Gastrocnemius medialis (tissue), 4 donors: ENCODE results near the gene PPP1R8. TPM values are rescaled to one million over a fixed set of nuclear protein-coding genes. Genes with fewer than 3 reads are reported as not detected.

Experiments used
- ATAC-seq, 2 donors: fragments of 150-250 bp; one replicate each; pipeline ENCODE4 v1.9.1; 2016
- DNase-seq, 2 donors: peaks; one replicate each; pipeline ENCODE4 v3.0.0-alpha.2; 2019
- H3K27ac ChIP-seq, 4 donors: fragments of 200-600 bp; sonication (generic); 1 replicate in 1 of 4; 2 replicates in 3 of 4; pipeline ENCODE4 v1.5.1; 2016 to 2018; ENCODE audit warnings: mild to moderate bottlenecking in 2 of 4, moderate library complexity in 1 of 4
- H3K27me3 ChIP-seq, 3 donors: fragments of 200-600 bp; sonication (generic) in 2 of 3; 1 replicate in 1 of 3; 2 replicates in 2 of 3; pipeline versions ENCODE4 v1.5.1 to v1.6.0; 2016 to 2019; ENCODE audit warnings: mild to moderate bottlenecking in 1 of 3, moderate library complexity in 1 of 3
- H3K36me3 ChIP-seq, 2 donors: fragments of 200-600 bp; sonication (generic) in 1 of 2; one replicate each; pipeline ENCODE4 v1.5.1; 2017 to 2018
- H3K4me1 ChIP-seq, 2 donors: fragments of 200-600 bp; sonication (generic) in 1 of 2; one replicate each; pipeline ENCODE4 v1.5.1; 2016 to 2017; ENCODE audit warnings: mild to moderate bottlenecking in 2 of 2
- H3K4me3 ChIP-seq, 4 donors: fragments of 200-600 bp; sonication (generic) in 3 of 4; 1 replicate in 1 of 4; 2 replicates in 3 of 4; pipeline ENCODE4 v1.5.1; 2016 to 2019; ENCODE audit warnings: mild to moderate bottlenecking in 2 of 4
- H3K9me3 ChIP-seq, 3 donors: fragments of 200-600 bp; sonication (generic) in 2 of 3; 1 replicate in 1 of 3; 2 replicates in 2 of 3; pipeline ENCODE4 v1.5.1; 2016 to 2019
- CTCF ChIP-seq, 5 experiments: fragments of 450-650 bp in 3 of 5; fragments of 200-600 bp in 2 of 5; sonication (generic) in 2 of 5; IDR thresholded peaks in 4 of 5; conservative IDR thresholded peaks in 1 of 5; 1 replicate in 4 of 5; 2 replicates in 1 of 5; pipeline ENCODE4 v1.5.1; 2016 to 2019; ENCODE audit warnings: antibody characterized with exemption in 5 of 5, mild to moderate bottlenecking in 3 of 5, moderate library complexity in 3 of 5
- POLR2A ChIP-seq, 2 donors: fragments of 450-650 bp; IDR thresholded peaks; one replicate each; pipeline ENCODE4 v1.6.1; 2017; ENCODE audit warnings: antibody characterized with exemption in 2 of 2, mild to moderate bottlenecking in 2 of 2, moderate library complexity in 2 of 2
- in situ Hi-C, 4 donors: fragments of 200-750 bp; cut with MboI; loops; one replicate each; pipeline versions ENCODE4 v1.15.0 to v1.8.0; 2017; ENCODE audit warnings: low sequenced_read_pairs in 4 of 4
- intact Hi-C: fragments of 100-400 bp; cut with DNase I; formaldehyde crosslinking; loops from one replicate; pipeline ENCODE4 v1.15.1; 2023; ENCODE audit warnings: low total_unique reads
- total RNA-seq, 4 donors: library from RNA; depleted of rRNA; stranded (reverse); fragments of >200 nt; gene quantifications; one replicate each; pipeline versions ENCODE4 v1.1.0 to v1.2.3, GENCODE V29; 2016

PPP1R8 gene
- total RNA-seq, 4 donors from 2014 or later, result 18.0 to 27.3 (median 25.0) TPM

- in situ Hi-C loops (loop anchor here in 2 of 4 donors (5.0 to 25.0 kb wide), 2 partner anchors 109 to 124 kb away; no protein-coding TSS in a partner anchor), intact Hi-C loops (no loop called here)
- H3K4me3 ChIP-seq, result no peak overlapping the region
- peak; percentile 6 to 39 for TF ChIP-seq POLR2A (IDR thresholded peaks at IDR 0.05)
- TF ChIP-seq CTCF (IDR thresholded peaks at IDR 0.05 in 4 of 5, conservative IDR thresholded peaks at IDR 0.05 in 1 of 5), result no peak
- no peaks in the 10 kb centered on the region for H3K36me3 ChIP-seq
- ATAC-seq (peak; percentile 99), DNase-seq (peak; percentile 86 to 92)
- no peaks in the 10 kb centered on the region for H3K9me3 ChIP-seq
- H3K4me1 ChIP-seq, result peaks cover 8 to 21% of the 10 kb centered on the region in 2 donors
- no peaks in the 10 kb centered on the region for H3K27me3 ChIP-seq
- peak overlapping the region; percentile 61 to 86 (median 80) for H3K27ac ChIP-seq
Observed at GRCh38 chr1:27862671-27863537, 32.3 kb downstream of the PPP1R8 start.

- in situ Hi-C loops, result loop anchor here in 2 of 4 donors (5.0 to 25.0 kb wide), 2 partner anchors 109 to 124 kb away; no protein-coding TSS in a partner anchor
- peak overlapping the region; percentile 52 to 86 (median 80) for H3K27ac ChIP-seq
- H3K4me1 ChIP-seq, result peaks cover 4 to 21% of the 10 kb centered on the region in 2 donors
- no peaks in the 10 kb centered on the region for H3K36me3 ChIP-seq
- TF ChIP-seq POLR2A (IDR thresholded peaks at IDR 0.05) (no peak), CTCF (IDR thresholded peaks at IDR 0.05 in 4 of 5, conservative IDR thresholded peaks at IDR 0.05 in 1 of 5) (no peak)
- no peaks in the 10 kb centered on the region for H3K27me3 ChIP-seq
- no peaks in the 10 kb centered on the region for H3K9me3 ChIP-seq
- no peak for DNase-seq
- no peak overlapping the region for H3K4me3 ChIP-seq
- intact Hi-C loops, result no loop called here
- ATAC-seq, result peak; percentile 1 to 8
Observed at GRCh38 chr1:27863538-27863915, 32.9 kb downstream of the PPP1R8 start.

GRCh38 chr1:27864264-27864895, 33.8 kb downstream of the PPP1R8 start:
- ATAC-seq (no peak), DNase-seq (no peak)
- in situ Hi-C loops, result loop anchor here in 2 of 4 donors (5.0 to 25.0 kb wide), 2 partner anchors 108 to 123 kb away; no protein-coding TSS in a partner anchor
- H3K36me3 ChIP-seq, result no peaks in the 10 kb centered on the region
- H3K4me3 ChIP-seq, result no peak overlapping the region
- H3K27me3 ChIP-seq, result no peaks in the 10 kb centered on the region
- no peaks in the 10 kb centered on the region for H3K9me3 ChIP-seq
- peaks cover 3 to 21% of the 10 kb centered on the region in 2 donors for H3K4me1 ChIP-seq
- TF ChIP-seq POLR2A (IDR thresholded peaks at IDR 0.05), result no peak
- TF ChIP-seq CTCF (IDR thresholded peaks at IDR 0.05 in 4 of 5, conservative IDR thresholded peaks at IDR 0.05 in 1 of 5), result no peak
- intact Hi-C loops, result no loop called here
- H3K27ac ChIP-seq, result peak overlapping the region in 2 of 4 donors; percentile 83 to 86

GRCh38 chr1:27865821-27866220, 35.2 kb downstream of the PPP1R8 start:
- in situ Hi-C loops, result loop anchor here in 1 of 4 donors (25.0 kb wide), 1 partner anchor 121 kb away; no protein-coding TSS in a partner anchor
- no peak for ATAC-seq
- intact Hi-C loops, result no loop called here
- Histone ChIP-seq H3K27me3 (no peaks in the 10 kb centered on the region), H3K27ac (no peak overlapping the region), H3K4me1 (peaks cover 3 to 21% of the 10 kb centered on the region in 2 donors), H3K36me3 (no peaks in the 10 kb centered on the region), H3K9me3 (no peaks in the 10 kb centered on the region), H3K4me3 (no peak overlapping the region)
- TF ChIP-seq POLR2A (IDR thresholded peaks at IDR 0.05) (no peak), CTCF (IDR thresholded peaks at IDR 0.05 in 4 of 5, conservative IDR thresholded peaks at IDR 0.05 in 1 of 5) (no peak)
- no peak for DNase-seq
